Testis (tissue), 3 donors: ENCODE results near the gene SYPL1. TPM values are rescaled to one million over a fixed set of nuclear protein-coding genes. Genes with fewer than 3 reads are reported as not detected.

Experiments
- DNase-seq: peaks from one replicate; pipeline ENCODE4 v3.0.0-alpha.2; 2019
- H3K27ac ChIP-seq, 2 donors: fragments of 200-600 bp; sonication (generic); one replicate each; pipeline ENCODE4 v1.5.1; 2019
- H3K27me3 ChIP-seq: fragments of 200-600 bp; sonication (generic); one replicate; pipeline ENCODE4 v1.5.1; 2019
- H3K36me3 ChIP-seq: fragments of 200-600 bp; sonication (generic); one replicate; pipeline ENCODE4 v1.5.1; 2017; ENCODE audit warnings: low read depth; ENCODE audit errors: missing control alignments
- H3K4me1 ChIP-seq: fragments of 200-600 bp; sonication (generic); one replicate; pipeline ENCODE4 v1.5.1; 2019
- H3K4me3 ChIP-seq, 2 donors: fragments of 200-600 bp; sonication (generic); one replicate each; pipeline ENCODE4 v1.5.1; 2017 to 2019
- H3K9me3 ChIP-seq: fragments of 200-600 bp; sonication (generic); one replicate; pipeline ENCODE4 v1.5.1; 2017
- CTCF ChIP-seq, 3 experiments: fragments of 450-650 bp in 2 of 3; fragments of 200-600 bp in 1 of 3; sonication (generic) in 1 of 3; IDR thresholded peaks; one replicate each; pipeline ENCODE4 v1.5.1; 2016 to 2019; ENCODE audit warnings: antibody characterized with exemption in 3 of 3, mild to moderate bottlenecking in 2 of 3, moderate library complexity in 1 of 3
- POLR2A ChIP-seq: fragments of 450-650 bp; IDR thresholded peaks from one replicate; pipeline ENCODE4 v1.6.1; 2017; ENCODE audit warnings: antibody characterized with exemption, mild to moderate bottlenecking, moderate library complexity
- WGBS, 2 donors: methylation state at CpG; one replicate each; pipeline ENCODE4 v1.1.5; 2018; 5-methylcytosine and 5-hydroxymethylcytosine counted together
- intact Hi-C: fragments of 100-400 bp; cut with DNase I; formaldehyde crosslinking; loops from one replicate; pipeline ENCODE4 v1.15.1; 2023; ENCODE audit warnings: low total_unique reads
- polyA plus RNA-seq: library from polyadenylated mRNA; stranded (reverse); fragments of 350-450 nt; fragmentation: Illumina TruSeq; extraction: RNeasy Lipid Tissue Mini Kit (QIAGEN cat#74804); gene quantifications from one replicate; pipeline ENCODE4 v1.2.3, GENCODE V29; 2014; ENCODE audit warnings: low read depth, low replicate concordance; ENCODE audit not compliant: insufficient read depth
- total RNA-seq, 2 donors: library from RNA; depleted of rRNA; stranded (reverse); fragments of >200 nt; gene quantifications; one replicate each; pipeline ENCODE4 v1.2.3, GENCODE V29; 2016

The SYPL1 gene
- total and polyA plus RNA-seq, 3 donors from 2014 or later, result 100.0 to 209 (median 116) TPM

DNA sequence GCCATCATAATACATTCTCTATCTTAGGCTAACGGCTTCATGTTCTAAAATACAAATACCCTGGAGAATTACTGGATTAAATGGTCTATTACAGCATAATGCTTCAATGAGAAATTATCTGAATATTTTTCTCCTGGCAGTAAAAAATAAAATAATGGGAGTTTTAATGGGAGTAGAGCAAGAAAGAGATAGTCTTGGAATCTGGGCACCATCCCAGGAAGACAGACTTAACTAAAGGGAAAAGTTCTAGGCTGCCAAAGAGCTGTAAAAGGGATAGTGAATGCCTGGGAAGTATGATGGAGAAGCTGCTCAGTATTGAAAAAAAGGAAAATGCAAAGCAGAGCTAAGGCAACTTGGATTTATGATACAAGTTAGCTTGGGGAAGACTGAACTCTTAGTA, 12.1 kb upstream of the SYPL1 start:
- H3K27ac ChIP-seq, result no peak overlapping the region
- H3K27me3 ChIP-seq, result no peaks in the 10 kb centered on the region
- WGBS, 2 donors, result 40 to 46% methylated on average over 1 of the region's 1 CpG
- peak; percentile 58 for DNase-seq
- TF ChIP-seq CTCF (IDR thresholded peaks at IDR 0.05) (no peak), POLR2A (no peak)
- H3K4me1 ChIP-seq, result peaks cover 4% of the 10 kb centered on the region
- no peak overlapping the region for H3K4me3 ChIP-seq
- intact Hi-C loops, result no loop called here
- H3K9me3 ChIP-seq, result no peaks in the 10 kb centered on the region
- no peaks in the 10 kb centered on the region for H3K36me3 ChIP-seq

GRCh38 chr7:106122713-106123112, 10.6 kb upstream of the SYPL1 start:
- Histone ChIP-seq H3K36me3 (no peaks in the 10 kb centered on the region), H3K27me3 (no peaks in the 10 kb centered on the region), H3K4me1 (peaks cover 4% of the 10 kb centered on the region), H3K9me3 (no peaks in the 10 kb centered on the region), H3K4me3 (no peak overlapping the region), H3K27ac (no peak overlapping the region)
- 81 to 91% methylated on average over 1 of the region's 1 CpG for WGBS, 2 donors
- no peak for DNase-seq
- intact Hi-C loops, result no loop called here
- TF ChIP-seq CTCF (IDR thresholded peaks at IDR 0.05), result no peak
- TF ChIP-seq POLR2A, result no peak

- H3K4me3 ChIP-seq, result no peak overlapping the region
- no peaks in the 10 kb centered on the region for H3K36me3 ChIP-seq
- H3K27me3 ChIP-seq, result no peaks in the 10 kb centered on the region
- no peak for DNase-seq
- peaks cover 4% of the 10 kb centered on the region for H3K4me1 ChIP-seq
- no peak overlapping the region for H3K27ac ChIP-seq
- intact Hi-C loops, result no loop called here
- TF ChIP-seq CTCF (IDR thresholded peaks at IDR 0.05) (no peak), POLR2A (no peak)
- H3K9me3 ChIP-seq, result no peaks in the 10 kb centered on the region
- WGBS, 2 donors, result 77 to 86% methylated on average over 3 of the region's 3 CpGs
These were observed 9.2 kb upstream of the SYPL1 start for GRCh38 chr7:106121189-106121810.

DNA sequence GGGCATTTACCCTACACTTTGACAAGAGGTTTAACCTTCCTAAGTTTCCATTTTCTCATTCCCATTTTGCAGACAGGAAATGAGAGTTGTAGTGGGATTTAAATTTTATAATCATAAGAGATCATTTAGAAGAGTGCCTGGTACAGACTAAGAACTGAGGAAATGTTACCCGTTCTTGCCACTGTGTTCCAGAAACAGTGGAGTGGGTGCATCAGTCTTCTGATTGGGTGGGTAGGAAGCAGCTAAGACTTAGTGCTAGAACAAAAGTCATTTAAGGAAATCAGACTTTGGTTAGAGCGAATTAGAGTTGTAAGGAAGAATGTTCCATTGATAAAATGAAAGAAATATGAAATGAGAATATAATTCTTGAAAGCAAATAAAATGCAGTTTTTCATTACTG, 8.4 kb upstream of the SYPL1 start:
- H3K4me3 ChIP-seq, result no peak overlapping the region
- H3K36me3 ChIP-seq, result no peaks in the 10 kb centered on the region
- DNase-seq, result no peak
- H3K9me3 ChIP-seq, result no peaks in the 10 kb centered on the region
- no peak overlapping the region for H3K27ac ChIP-seq
- 92 to 93% methylated on average over 2 of the region's 2 CpGs for WGBS, 2 donors
- intact Hi-C loops, result no loop called here
- peaks cover 4% of the 10 kb centered on the region for H3K4me1 ChIP-seq
- H3K27me3 ChIP-seq, result no peaks in the 10 kb centered on the region
- TF ChIP-seq POLR2A (no peak), CTCF (IDR thresholded peaks at IDR 0.05) (no peak)

- Histone ChIP-seq H3K27ac (no peak overlapping the region), H3K9me3 (no peaks in the 10 kb centered on the region), H3K36me3 (no peaks in the 10 kb centered on the region), H3K4me1 (peaks cover 6% of the 10 kb centered on the region), H3K27me3 (no peaks in the 10 kb centered on the region), H3K4me3 (no peak overlapping the region)
- TF ChIP-seq POLR2A, result no peak
- no peak for TF ChIP-seq CTCF (IDR thresholded peaks at IDR 0.05)
- intact Hi-C loops, result no loop called here
- WGBS, 2 donors, result 80 to 94% methylated on average over 3 of the region's 3 CpGs
- no peak for DNase-seq
These were observed 7.6 kb upstream of the SYPL1 start for GRCh38 chr7:106119719-106120118.
